Spleen (tissue), 11 donors: ENCODE results near the gene FXYD3. TPM values are rescaled to one million over a fixed set of nuclear protein-coding genes. Genes with fewer than 3 reads are reported as not detected.

Source experiments
- DNase-seq: peaks from one replicate; pipeline ENCODE4 v3.0.0-alpha.2; 2020
- H3K27ac ChIP-seq, 8 donors: fragments of 200-600 bp; sonication (generic) in 7 of 8; 1 replicate in 4 of 8; 2 replicates in 4 of 8; pipeline versions ENCODE4 v1.5.0 to v1.8.0; 2016 to 2021; ENCODE audit warnings: inconsistent platforms in 4 of 8, mild to moderate bottlenecking in 4 of 8, moderate library complexity in 1 of 8
- H3K27me3 ChIP-seq, 7 donors: fragments of 200-600 bp; sonication (generic) in 6 of 7; replicated peaks in 1 of 7; 1 replicate in 4 of 7; 2 replicates in 3 of 7; pipeline versions ENCODE4 v1.5.0 to v1.8.0; 2016 to 2021; ENCODE audit warnings: inconsistent platforms in 3 of 7, mild to moderate bottlenecking in 1 of 7
- H3K36me3 ChIP-seq, 6 donors: fragments of 200-600 bp; sonication (generic) in 5 of 6; 1 replicate in 4 of 6; 2 replicates in 2 of 6; pipeline versions ENCODE4 v1.5.0 to v1.8.0; 2016 to 2021; ENCODE audit warnings: inconsistent platforms in 2 of 6
- H3K4me1 ChIP-seq, 6 donors: fragments of 200-600 bp; sonication (generic) in 5 of 6; 1 replicate in 3 of 6; 2 replicates in 3 of 6; pipeline versions ENCODE4 v1.5.0 to v1.8.0; 2016 to 2021; ENCODE audit warnings: inconsistent platforms in 3 of 6
- H3K4me3 ChIP-seq, 8 donors: fragments of 200-600 bp; sonication (generic) in 7 of 8; 1 replicate in 4 of 8; 2 replicates in 4 of 8; pipeline versions ENCODE4 v1.5.0 to v1.8.0; 2016 to 2021; ENCODE audit warnings: inconsistent platforms in 4 of 8, mild to moderate bottlenecking in 4 of 8, moderate library complexity in 2 of 8
- H3K9me3 ChIP-seq, 8 donors: fragments of 200-600 bp; sonication (generic) in 7 of 8; 1 replicate in 4 of 8; 2 replicates in 4 of 8; pipeline versions ENCODE4 v1.5.0 to v1.8.0; 2016 to 2021; ENCODE audit warnings: inconsistent platforms in 4 of 8
- CTCF ChIP-seq, 11 experiments: fragments of 200-600 bp in 7 of 11; fragments of 450-650 bp in 4 of 11; sonication (generic) in 4 of 11; IDR thresholded peaks in 8 of 11; conservative IDR thresholded peaks in 3 of 11; 1 replicate in 7 of 11; 2 replicates in 4 of 11; pipeline versions ENCODE4 v1.4.0 to v1.8.0; 2016 to 2021; ENCODE audit warnings: antibody characterized with exemption in 11 of 11, inconsistent platforms in 4 of 11, mild to moderate bottlenecking in 1 of 11
- POLR2A ChIP-seq, 3 donors: fragments of 450-650 bp; IDR thresholded peaks; one replicate each; pipeline ENCODE4 v1.5.1; 2017; ENCODE audit warnings: antibody characterized with exemption in 3 of 3, mild to moderate bottlenecking in 1 of 3
- POLR2AphosphoS5 ChIP-seq, 3 donors: sonication (generic); formaldehyde crosslinking; IDR thresholded peaks; one replicate each; pipeline ENCODE4 v1.5.1; 2017; ENCODE audit warnings: antibody characterized with exemption in 3 of 3
- WGBS, 5 donors: extraction: QIAGEN DNeasy Blood & Tissue Kit in 3 of 5; methylation state at CpG; one replicate each; pipeline versions ENCODE4 v1.1.5 to v1.1.7; 2013 to 2018; 5-methylcytosine and 5-hydroxymethylcytosine counted together
- intact Hi-C: fragments of 100-400 bp; cut with DNase I; formaldehyde crosslinking; loops from one replicate; pipeline ENCODE4 v1.15.0; 2023; ENCODE audit warnings: low total_unique reads
- polyA plus RNA-seq, 3 donors: library from polyadenylated mRNA; stranded (reverse); fragments of 200-250 nt; gene quantifications; one replicate each; pipeline ENCODE4 v1.2.1, GENCODE V29; 2013
- total RNA-seq, 7 donors: library from RNA; depleted of rRNA in 3 of 7; stranded (reverse); fragments of >200 nt in 3 of 7; fragmentation: NEBNext Ultra II Directional in 4 of 7; extraction: Animal tissue kit (Norgen Biotek cat#: 25700) in 4 of 7; gene quantifications; one replicate each; pipeline versions ENCODE4 v1.1.0 to v1.2.1, GENCODE V29; 2016 to 2021
- donor health status: healthy with polysubstance abuse.
- donor health status: DM: no; HTN: no; CAD: no; lungs with moderate emphysema.
- donor health status: DM: no; HTN: no; CAD: no.
- donor health status: Bipolar disorder and iron deficiency.
- donor health status: healthy.
- donor health status: DM: no; HTN: no; CAD: no.
- donor health status: DM: yes; HTN: yes; CAD: no.

The FXYD3 gene
- total and polyA plus RNA-seq, 10 donors = 0.33 to 1.5 (median 0.70) TPM; not detected in 7

DNA sequence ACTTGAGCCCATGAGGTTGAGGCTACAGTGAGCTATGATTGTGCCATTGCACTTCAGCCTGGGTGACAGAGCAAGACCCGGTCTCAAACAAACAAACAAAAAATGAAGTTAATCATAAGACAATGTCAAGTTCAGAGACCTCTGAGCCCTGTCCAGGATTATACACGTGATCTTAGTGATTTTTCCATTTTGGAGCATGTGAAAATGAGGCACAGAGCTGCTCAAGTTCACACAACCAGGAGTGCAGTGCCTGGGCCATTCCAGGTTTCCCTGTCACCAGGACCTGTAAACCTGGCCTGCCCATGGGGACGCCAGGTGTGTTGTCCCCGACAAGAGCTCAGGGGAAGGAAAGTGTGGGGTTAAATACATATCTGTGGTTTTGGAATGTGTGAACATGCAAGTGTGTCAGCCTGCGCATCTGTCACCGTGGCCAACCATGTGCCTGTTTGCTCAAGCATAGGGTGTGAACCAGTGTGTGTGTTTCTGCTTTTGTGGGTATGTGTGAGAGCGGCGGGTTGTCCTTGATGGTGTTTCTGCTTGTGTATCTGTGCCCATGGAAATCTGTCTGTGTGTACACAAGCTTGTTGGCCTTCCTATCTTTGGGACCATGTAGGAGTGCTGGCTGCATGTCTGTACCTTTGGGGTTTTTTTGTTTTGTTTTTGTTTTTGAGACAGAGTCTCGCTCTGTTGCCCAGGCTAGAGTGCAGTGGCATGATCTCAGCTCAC, 21.5 kb downstream of the FXYD3 start:
- Histone ChIP-seq H3K4me1 (peaks cover 11 to 68% (median 31%) of the 10 kb centered on the region in 6 donors), H3K27me3 (peaks cover 0 to 32% (median 2%) of the 10 kb centered on the region in 7 donors), H3K9me3 (no peaks in the 10 kb centered on the region), H3K27ac (no peak overlapping the region), H3K36me3 (no peaks in the 10 kb centered on the region), H3K4me3 (no peak overlapping the region)
- intact Hi-C loops = no loop called here
- TF ChIP-seq CTCF (IDR thresholded peaks at IDR 0.05 in 8 of 11, conservative IDR thresholded peaks at IDR 0.05 in 3 of 11) (no peak), POLR2A (IDR thresholded peaks at IDR 0.05) (no peak), POLR2AphosphoS5 (IDR thresholded peaks at IDR 0.05) (no peak)
- no peak for DNase-seq
- 55 to 68% (median 64%) methylated on average over 9 of the region's 9 CpGs for WGBS, 5 donors

GRCh38 chr19:35138305-35138892, 22.8 kb downstream of the FXYD3 start, which contains the start of gene FXYD1:
TSS of gene FXYD1 (plus strand) at chr19:35138824. CDS start at chr19:35140080, 1,256 bp downstream.
- intact Hi-C loops = no loop called here
- Histone ChIP-seq H3K4me1 (peaks cover 19 to 81% (median 44%) of the 10 kb centered on the region in 6 donors), H3K27ac (peak within 1 kb of the TSS in 7 of 8 donors; percentile 66 to 79 (median 72)), H3K36me3 (no peaks in the 10 kb centered on the region), H3K4me3 (peak within 1 kb of the TSS in 2 of 8 donors; percentile 15 to 65), H3K27me3 (peaks cover 0 to 44% (median 14%) of the 10 kb centered on the region in 7 donors), H3K9me3 (no peaks in the 10 kb centered on the region)
- TF ChIP-seq POLR2A (IDR thresholded peaks at IDR 0.05) = no peak
- TF ChIP-seq POLR2AphosphoS5 (IDR thresholded peaks at IDR 0.05) = no peak
- TF ChIP-seq CTCF (IDR thresholded peaks at IDR 0.05 in 8 of 11, conservative IDR thresholded peaks at IDR 0.05 in 3 of 11) = no peak
- DNase-seq = no peak
- 70 to 89% (median 84%) methylated on average over 13 to 18 of the region's 18 CpGs for WGBS, 5 donors

- Histone ChIP-seq H3K4me3 (peak overlapping the region in 3 of 8 donors; percentile 14 to 65 (median 23)), H3K27me3 (peaks cover 0 to 64% (median 18%) of the 10 kb centered on the region in 7 donors), H3K36me3 (no peaks in the 10 kb centered on the region), H3K27ac (peak overlapping the region in 7 of 8 donors; percentile 66 to 79 (median 72)), H3K9me3 (no peaks in the 10 kb centered on the region), H3K4me1 (peaks cover 19 to 93% (median 53%) of the 10 kb centered on the region in 6 donors)
- 56 to 72% (median 69%) methylated on average over 12 of the region's 12 CpGs for WGBS, 5 donors
- intact Hi-C loops = no loop called here
- no peak for TF ChIP-seq POLR2AphosphoS5 (IDR thresholded peaks at IDR 0.05)
- TF ChIP-seq POLR2A (IDR thresholded peaks at IDR 0.05) = no peak
- no peak for TF ChIP-seq CTCF (IDR thresholded peaks at IDR 0.05 in 8 of 11, conservative IDR thresholded peaks at IDR 0.05 in 3 of 11)
- no peak for DNase-seq
Observed at GRCh38 chr19:35140207-35140961, 24.8 kb downstream of the FXYD3 start.
